Measurements from ENCODE around the gene CA12. TPM values are rescaled to one million over a fixed set of nuclear protein-coding genes. Genes with fewer than 3 reads are reported as not detected.

Gene CA12
- total RNA-seq, 1 donor from 2014 or later = 0.36 TPM

- no peak for DNase-seq (ENCODE audit: low spot score)
- H3K27me3 Mint-ChIP-seq (ENCODE audit: insufficient read depth) = peaks cover 19% of the 10 kb centered on the region
- H3K36me3 Mint-ChIP-seq (ENCODE audit: low read depth) = no peaks in the 10 kb centered on the region
- no peaks in the 10 kb centered on the region for H3K4me1 Mint-ChIP-seq (ENCODE audit: low read depth)
- no peak overlapping the region for H3K4me3 Mint-ChIP-seq
- no peak overlapping the region for H3K27ac Mint-ChIP-seq
- intact Hi-C loops (cut with micrococcal nuclease) = no loop called here
- no peaks in the 10 kb centered on the region for H3K9me3 Mint-ChIP-seq
Measured at GRCh38 chr15:63313825-63314224, 67.8 kb downstream of the CA12 start.

- no peak overlapping the region for H3K27ac Mint-ChIP-seq
- intact Hi-C loops (cut with micrococcal nuclease) = no loop called here
- no peak for DNase-seq (ENCODE audit: low spot score)
- H3K4me3 Mint-ChIP-seq = no peak overlapping the region
- H3K9me3 Mint-ChIP-seq = no peaks in the 10 kb centered on the region
- no peaks in the 10 kb centered on the region for H3K36me3 Mint-ChIP-seq (ENCODE audit: low read depth)
- H3K4me1 Mint-ChIP-seq (ENCODE audit: low read depth) = no peaks in the 10 kb centered on the region
- H3K27me3 Mint-ChIP-seq (ENCODE audit: insufficient read depth) = peaks cover 16% of the 10 kb centered on the region
Measured at GRCh38 chr15:63312286-63312685, 69.4 kb downstream of the CA12 start.

- intact Hi-C loops (cut with micrococcal nuclease) = no loop called here
- DNase-seq (ENCODE audit: low spot score) = no peak
Measured at GRCh38 chr15:63310646-63311045, 71.0 kb downstream of the CA12 start.

GRCh38 chr15:63308947-63309346 is 72.7 kb downstream of the CA12 start:
- no peaks in the 10 kb centered on the region for H3K36me3 Mint-ChIP-seq (ENCODE audit: low read depth)
- no peak overlapping the region for H3K4me3 Mint-ChIP-seq
- peaks cover 2% of the 10 kb centered on the region for H3K27me3 Mint-ChIP-seq (ENCODE audit: insufficient read depth)
- no peak overlapping the region for H3K27ac Mint-ChIP-seq
- no peaks in the 10 kb centered on the region for H3K9me3 Mint-ChIP-seq
- H3K4me1 Mint-ChIP-seq (ENCODE audit: low read depth) = no peaks in the 10 kb centered on the region
- intact Hi-C loops (cut with micrococcal nuclease) = no loop called here
- no peak for DNase-seq (ENCODE audit: low spot score)

More at GRCh38 chr15:63310646-63311045, 71.0 kb downstream of the CA12 start:
- no peak overlapping the region for H3K27ac Mint-ChIP-seq
- no peaks in the 10 kb centered on the region for H3K36me3 Mint-ChIP-seq (ENCODE audit: low read depth)
- H3K27me3 Mint-ChIP-seq (ENCODE audit: insufficient read depth) = peaks cover 10% of the 10 kb centered on the region
- H3K9me3 Mint-ChIP-seq = no peaks in the 10 kb centered on the region
- H3K4me1 Mint-ChIP-seq (ENCODE audit: low read depth) = no peaks in the 10 kb centered on the region
- H3K4me3 Mint-ChIP-seq = no peak overlapping the region

- no peaks in the 10 kb centered on the region for H3K36me3 Mint-ChIP-seq (ENCODE audit: low read depth)
- intact Hi-C loops (cut with micrococcal nuclease) = no loop called here
- DNase-seq (ENCODE audit: low spot score) = no peak
- no peaks in the 10 kb centered on the region for H3K4me1 Mint-ChIP-seq (ENCODE audit: low read depth)
- H3K9me3 Mint-ChIP-seq = no peaks in the 10 kb centered on the region
- no peak overlapping the region for H3K4me3 Mint-ChIP-seq
- H3K27ac Mint-ChIP-seq = no peak overlapping the region
- H3K27me3 Mint-ChIP-seq (ENCODE audit: insufficient read depth) = no peaks in the 10 kb centered on the region
Measured at GRCh38 chr15:63308491-63308890, 73.2 kb downstream of the CA12 start.

GRCh38 chr15:63306492-63307073 is 75.1 kb downstream of the CA12 start:
- Mint-ChIP-seq H3K9me3 (no peaks in the 10 kb centered on the region), H3K27me3 (ENCODE audit: insufficient read depth) (no peaks in the 10 kb centered on the region), H3K4me3 (no peak overlapping the region), H3K27ac (no peak overlapping the region), H3K4me1 (ENCODE audit: low read depth) (no peaks in the 10 kb centered on the region), H3K36me3 (ENCODE audit: low read depth) (no peaks in the 10 kb centered on the region)
- DNase-seq (ENCODE audit: low spot score) = no peak
- intact Hi-C loops (cut with micrococcal nuclease) = no loop called here

- no peaks in the 10 kb centered on the region for H3K4me1 Mint-ChIP-seq (ENCODE audit: low read depth)
- intact Hi-C loops (cut with micrococcal nuclease) = no loop called here
- no peaks in the 10 kb centered on the region for H3K9me3 Mint-ChIP-seq
- H3K36me3 Mint-ChIP-seq (ENCODE audit: low read depth) = no peaks in the 10 kb centered on the region
- no peak for DNase-seq (ENCODE audit: low spot score)
- no peaks in the 10 kb centered on the region for H3K27me3 Mint-ChIP-seq (ENCODE audit: insufficient read depth)
- H3K4me3 Mint-ChIP-seq = no peak overlapping the region
- H3K27ac Mint-ChIP-seq = no peak overlapping the region
Measured at GRCh38 chr15:63305260-63305659, 76.4 kb downstream of the CA12 start.

GRCh38 chr15:63301088-63301487 is 80.6 kb downstream of the CA12 start:
- no peaks in the 10 kb centered on the region for H3K27me3 Mint-ChIP-seq (ENCODE audit: insufficient read depth)
- no peak overlapping the region for H3K27ac Mint-ChIP-seq
- no peaks in the 10 kb centered on the region for H3K36me3 Mint-ChIP-seq (ENCODE audit: low read depth)
- DNase-seq (ENCODE audit: low spot score) = no peak
- intact Hi-C loops (cut with micrococcal nuclease) = no loop called here
- H3K4me3 Mint-ChIP-seq = no peak overlapping the region
- H3K9me3 Mint-ChIP-seq = no peaks in the 10 kb centered on the region
- no peaks in the 10 kb centered on the region for H3K4me1 Mint-ChIP-seq (ENCODE audit: low read depth)

- Mint-ChIP-seq H3K9me3 (no peaks in the 10 kb centered on the region), H3K4me1 (ENCODE audit: low read depth) (no peaks in the 10 kb centered on the region), H3K36me3 (ENCODE audit: low read depth) (no peaks in the 10 kb centered on the region), H3K4me3 (no peak overlapping the region), H3K27ac (peak overlapping the region; percentile 77), H3K27me3 (ENCODE audit: insufficient read depth) (no peaks in the 10 kb centered on the region)
- intact Hi-C loops (cut with micrococcal nuclease) = no loop called here
- no peak for DNase-seq (ENCODE audit: low spot score)
Measured at GRCh38 chr15:63299943-63300575, 81.6 kb downstream of the CA12 start.

GRCh38 chr15:63296195-63296594 is 85.5 kb downstream of the CA12 start:
- H3K36me3 Mint-ChIP-seq (ENCODE audit: low read depth) = peaks cover 2% of the 10 kb centered on the region
- H3K27ac Mint-ChIP-seq = no peak overlapping the region
- H3K9me3 Mint-ChIP-seq = no peaks in the 10 kb centered on the region
- H3K4me1 Mint-ChIP-seq (ENCODE audit: low read depth) = no peaks in the 10 kb centered on the region
- DNase-seq (ENCODE audit: low spot score) = no peak
- H3K27me3 Mint-ChIP-seq (ENCODE audit: insufficient read depth) = no peaks in the 10 kb centered on the region
- intact Hi-C loops (cut with micrococcal nuclease) = no loop called here
- H3K4me3 Mint-ChIP-seq = no peak overlapping the region

GRCh38 chr15:63295341-63295740 is 86.3 kb downstream of the CA12 start:
- no peak overlapping the region for H3K27ac Mint-ChIP-seq
- H3K4me3 Mint-ChIP-seq = no peak overlapping the region
- no peaks in the 10 kb centered on the region for H3K9me3 Mint-ChIP-seq
- no peak for DNase-seq (ENCODE audit: low spot score)
- H3K4me1 Mint-ChIP-seq (ENCODE audit: low read depth) = no peaks in the 10 kb centered on the region
- intact Hi-C loops (cut with micrococcal nuclease) = no loop called here
- peaks cover 2% of the 10 kb centered on the region for H3K36me3 Mint-ChIP-seq (ENCODE audit: low read depth)
- H3K27me3 Mint-ChIP-seq (ENCODE audit: insufficient read depth) = no peaks in the 10 kb centered on the region

- no peak overlapping the region for H3K4me3 Mint-ChIP-seq
- H3K27me3 Mint-ChIP-seq (ENCODE audit: insufficient read depth) = no peaks in the 10 kb centered on the region
- intact Hi-C loops (cut with micrococcal nuclease) = loop anchor here (5.0 kb wide), 1 partner anchor 773 kb away; no protein-coding TSS in a partner anchor
- H3K4me1 Mint-ChIP-seq (ENCODE audit: low read depth) = no peaks in the 10 kb centered on the region
- H3K36me3 Mint-ChIP-seq (ENCODE audit: low read depth) = peaks cover 2% of the 10 kb centered on the region
- no peak overlapping the region for H3K27ac Mint-ChIP-seq
- no peak for DNase-seq (ENCODE audit: low spot score)
- H3K9me3 Mint-ChIP-seq = no peaks in the 10 kb centered on the region
Measured at GRCh38 chr15:63294359-63294758, 87.3 kb downstream of the CA12 start.

GRCh38 chr15:63292771-63293170 is 88.9 kb downstream of the CA12 start:
- no peak overlapping the region for H3K27ac Mint-ChIP-seq
- H3K4me1 Mint-ChIP-seq (ENCODE audit: low read depth) = peaks cover 8% of the 10 kb centered on the region
- H3K4me3 Mint-ChIP-seq = no peak overlapping the region
- no peaks in the 10 kb centered on the region for H3K9me3 Mint-ChIP-seq
- DNase-seq (ENCODE audit: low spot score) = no peak
- intact Hi-C loops (cut with micrococcal nuclease) = loop anchor here (5.0 kb wide), 1 partner anchor 775 kb away; no protein-coding TSS in a partner anchor
- no peaks in the 10 kb centered on the region for H3K27me3 Mint-ChIP-seq (ENCODE audit: insufficient read depth)
- H3K36me3 Mint-ChIP-seq (ENCODE audit: low read depth) = peaks cover 2% of the 10 kb centered on the region

Data from activated T-helper 1 cell treated with anti-CD3 and anti-CD28 coated beads, Interleukin-12 subunit alpha, Interleukin-12 subunit beta, Interleukin-2, Interleukin-4 antibody, amounts not matched to agents 30 ng/mL and 10 ng/mL and 1 ng/mL, durations not matched to agents 14 hours and 24 hours and 36 hours (primary cell).